B cell (primary cell): ENCODE results near the gene PDE10A. TPM values are rescaled to one million over a fixed set of nuclear protein-coding genes. Genes with fewer than 3 reads are reported as not detected.

Experiments used
- ATAC-seq: fragments of 200-7000 bp; cut with Tn5 transposase; one replicate; pipeline ENCODE4 v1.10.0; 2021; ENCODE audit warnings: low read depth, mild to moderate bottlenecking, moderate number of reproducible peaks, moderate library complexity
- CTCF ChIA-PET: fragments of 350-600 bp; sonication (Branson Sonifier 250); formaldehyde crosslinking; loops from one replicate; lab custom pipeline; 2021; ENCODE audit warnings: antibody characterized with exemption, inconsistent platforms; lab: Charles Lee
- POLR2A ChIA-PET: fragments of 350-600 bp; sonication (Branson Sonifier 250); formaldehyde crosslinking; loops from one replicate; lab custom pipeline; 2021; ENCODE audit warnings: antibody characterized with exemption; lab: Charles Lee
- DNase-seq: peaks from one replicate; pipeline ENCODE4 v3.0.0; 2013
- H2AFZ ChIP-seq: 2 replicates; pipeline ENCODE4 v1.6.1; 2012; ENCODE audit warnings: mild to moderate bottlenecking, low read depth, low read length; ENCODE audit not compliant: insufficient read depth, poor library complexity, severe bottlenecking
- H3K27ac ChIP-seq, 2 donors: 1 replicate in 1 of 2; 2 replicates in 1 of 2; pipeline ENCODE4 v1.5.1; 2012 to 2013; ENCODE audit warnings: low read length in 2 of 2, mild to moderate bottlenecking in 2 of 2, moderate library complexity in 1 of 2
- H3K27me3 ChIP-seq, 4 experiments: fragments of 200-600 bp in 1 of 4; sonication (generic) in 1 of 4; replicated peaks in 1 of 4; 1 replicate in 2 of 4; 2 replicates in 2 of 4; pipeline versions ENCODE4 v1.6.1 to v1.7.0; 2013 to 2016; ENCODE audit warnings: low read length in 3 of 4, mild to moderate bottlenecking in 2 of 4, mixed read lengths in 1 of 4, moderate library complexity in 1 of 4; ENCODE audit not compliant: insufficient read depth in 4 of 4, control insufficient read depth in 3 of 4; ENCODE audit errors: control extremely low read depth in 1 of 4
- H3K36me3 ChIP-seq, 2 experiments: replicated peaks in 1 of 2; 1 replicate in 1 of 2; 2 replicates in 1 of 2; pipeline versions ENCODE4 v1.6.1 to v1.7.1; 2013; ENCODE audit warnings: low read length in 1 of 2; ENCODE audit not compliant: insufficient read depth in 2 of 2, control insufficient read depth in 1 of 2; ENCODE audit errors: control extremely low read depth in 1 of 2, extremely low read depth in 1 of 2
- H3K4me1 ChIP-seq, 2 donors: fragments of 200-600 bp in 1 of 2; sonication (generic) in 1 of 2; 1 replicate in 1 of 2; 2 replicates in 1 of 2; pipeline versions ENCODE4 v1.5.1 to v1.6.1; 2013 to 2017; ENCODE audit warnings: low read length in 2 of 2; ENCODE audit not compliant: control insufficient read depth in 2 of 2, insufficient read depth in 2 of 2
- H3K4me2 ChIP-seq: replicated peaks from 2 replicates; pipeline ENCODE3; 2012; ENCODE audit warnings: mild to moderate bottlenecking, low read depth, low read length; ENCODE audit not compliant: poor library complexity, severe bottlenecking
- H3K4me3 ChIP-seq, 5 experiments: fragments of 200-600 bp in 1 of 5; sonication (generic) in 1 of 5; 1 replicate in 3 of 5; 2 replicates in 2 of 5; pipeline versions ENCODE4 v1.5.1 to v1.7.0; 2011 to 2016; ENCODE audit warnings: low read length in 4 of 5, mild to moderate bottlenecking in 4 of 5, low read depth in 2 of 5, control low read depth in 1 of 5, moderate library complexity in 1 of 5; ENCODE audit not compliant: insufficient read depth in 1 of 5; ENCODE audit errors: control extremely low read depth in 1 of 5, extremely low read depth in 1 of 5
- H3K79me2 ChIP-seq: fragments of 200-600 bp; sonication (generic); one replicate; pipeline ENCODE4 v1.6.0; 2016; ENCODE audit warnings: low read length; ENCODE audit not compliant: control insufficient read depth, insufficient read depth
- H3K9ac ChIP-seq: fragments of 200-600 bp; sonication (generic); 2 replicates; pipeline ENCODE4 v1.6.1; 2017; ENCODE audit warnings: mild to moderate bottlenecking, low read length, moderate library complexity
- H3K9me3 ChIP-seq, 3 donors: one replicate each; pipeline versions ENCODE4 v1.6.1 to v1.7.1; 2013; ENCODE audit warnings: low read length in 2 of 3; ENCODE audit not compliant: control insufficient read depth in 2 of 3, insufficient read depth in 1 of 3; ENCODE audit errors: control extremely low read depth in 1 of 3
- H4K20me1 ChIP-seq: 2 replicates; pipeline ENCODE4 v1.6.0; 2012; ENCODE audit warnings: mild to moderate bottlenecking, low read length; ENCODE audit not compliant: insufficient read depth, control insufficient read depth, poor library complexity, severe bottlenecking
- H3K27ac Mint-ChIP-seq: one replicate; pipeline ENCODE4 v1.8.0; 2021; ENCODE audit warnings: mixed read lengths
- H3K27me3 Mint-ChIP-seq: one replicate; pipeline ENCODE4 v1.8.0; 2021; ENCODE audit warnings: mixed read lengths
- H3K4me1 Mint-ChIP-seq: one replicate; pipeline ENCODE4 v1.8.0; 2021; ENCODE audit warnings: mixed read lengths
- H3K4me3 Mint-ChIP-seq: one replicate; pipeline ENCODE4 v1.8.0; 2021; ENCODE audit warnings: mixed read lengths
- H3K9me3 Mint-ChIP-seq: one replicate; pipeline ENCODE4 v1.8.0; 2022; ENCODE audit warnings: mixed read lengths; ENCODE audit not compliant: insufficient read depth
- EZH2 ChIP-seq: IDR thresholded peaks from 2 replicates; pipeline ENCODE4 v1.6.1; 2012; ENCODE audit warnings: borderline replicate concordance, low read depth, mild to moderate bottlenecking, moderate library complexity, low read length; ENCODE audit not compliant: insufficient read depth, poor library complexity, severe bottlenecking
- WGBS: methylation state at CpG from one replicate; pipeline ENCODE4 v1.1.5; 2013; ENCODE audit warnings: missing lambda C conversion rate; ENCODE audit not compliant: insufficient coverage; 5-methylcytosine and 5-hydroxymethylcytosine counted together
- intact Hi-C: fragments of 100-400 bp; cut with micrococcal nuclease; formaldehyde crosslinking; loops from one replicate; pipeline ENCODE4 v1.10.0; 2022
- polyA plus RNA-seq: library from polyadenylated mRNA; depleted of rRNA; stranded (reverse); fragments of >200 nt; gene quantifications from 2 replicates; pipeline ENCODE4 v1.2.3, GENCODE V29; 2012
- total RNA-seq, 2 donors: library from RNA; stranded (reverse); fragments of 120-200 nt in 1 of 2; gene quantifications; 1 replicate in 1 of 2; 2 replicates in 1 of 2; pipeline versions ENCODE4 v1.2.3 to v1.2.4, GENCODE V29; 2013 to 2022
- TF ChIP-seq, protein P1 (sequence below): fragments of 200-600 bp; IDR thresholded peaks from one replicate; pipeline ENCODE4 v1.8.0; 2022; ENCODE audit warnings: antibody characterized with exemption, mild to moderate bottlenecking

The PDE10A gene
- total and polyA plus RNA-seq, 2 donors (not counting 1 experiment from before 2014, with no cell fraction given): not detected

DNA sequence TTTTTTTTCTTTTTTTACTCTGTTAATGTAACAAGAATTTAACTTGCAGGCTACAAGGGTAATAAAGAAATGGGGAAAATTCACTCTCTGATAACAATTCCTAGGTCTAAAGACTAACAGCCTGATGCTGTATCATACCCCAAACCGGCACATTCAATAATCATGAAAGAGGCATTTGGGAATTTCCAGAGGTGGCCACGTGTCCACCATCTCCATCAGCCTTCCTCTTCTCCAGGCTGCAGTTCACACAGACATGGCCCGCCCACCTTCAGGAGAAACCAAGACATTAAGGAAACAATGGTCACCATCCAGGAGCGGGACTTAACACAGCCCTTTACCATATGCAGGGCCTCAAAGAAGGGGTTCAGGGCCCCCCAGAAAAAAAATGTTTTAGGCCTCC, 44.8 kb downstream of the PDE10A start:
- H2AFZ ChIP-seq: no peak overlapping the region
- no peak overlapping the region for H3K4me2 ChIP-seq
- Mint-ChIP-seq H3K9me3 (no peaks in the 10 kb centered on the region), H3K27ac (no peak overlapping the region), H3K4me1 (no peaks in the 10 kb centered on the region), H3K27me3 (no peaks in the 10 kb centered on the region), H3K4me3 (no peak overlapping the region)
- WGBS: 85% methylated on average over 4 of the region's 4 CpGs
- H4K20me1 ChIP-seq: no peaks in the 10 kb centered on the region
- DNase-seq (no peak), ATAC-seq (no peak)
- CTCF ChIA-PET: no interaction called here
- no peaks in the 10 kb centered on the region for H3K36me3 ChIP-seq
- H3K79me2 ChIP-seq: no peaks in the 10 kb centered on the region
- H3K27ac ChIP-seq: no peak overlapping the region
- no peak for TF ChIP-seq EZH2
- TF ChIP-seq, protein P1, sequence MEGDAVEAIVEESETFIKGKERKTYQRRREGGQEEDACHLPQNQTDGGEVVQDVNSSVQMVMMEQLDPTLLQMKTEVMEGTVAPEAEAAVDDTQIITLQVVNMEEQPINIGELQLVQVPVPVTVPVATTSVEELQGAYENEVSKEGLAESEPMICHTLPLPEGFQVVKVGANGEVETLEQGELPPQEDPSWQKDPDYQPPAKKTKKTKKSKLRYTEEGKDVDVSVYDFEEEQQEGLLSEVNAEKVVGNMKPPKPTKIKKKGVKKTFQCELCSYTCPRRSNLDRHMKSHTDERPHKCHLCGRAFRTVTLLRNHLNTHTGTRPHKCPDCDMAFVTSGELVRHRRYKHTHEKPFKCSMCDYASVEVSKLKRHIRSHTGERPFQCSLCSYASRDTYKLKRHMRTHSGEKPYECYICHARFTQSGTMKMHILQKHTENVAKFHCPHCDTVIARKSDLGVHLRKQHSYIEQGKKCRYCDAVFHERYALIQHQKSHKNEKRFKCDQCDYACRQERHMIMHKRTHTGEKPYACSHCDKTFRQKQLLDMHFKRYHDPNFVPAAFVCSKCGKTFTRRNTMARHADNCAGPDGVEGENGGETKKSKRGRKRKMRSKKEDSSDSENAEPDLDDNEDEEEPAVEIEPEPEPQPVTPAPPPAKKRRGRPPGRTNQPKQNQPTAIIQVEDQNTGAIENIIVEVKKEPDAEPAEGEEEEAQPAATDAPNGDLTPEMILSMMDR: no peak
- peaks cover 0 to 7% (median 0%) of the 10 kb centered on the region in 3 donors for H3K9me3 ChIP-seq
- H3K4me3 ChIP-seq: no peak overlapping the region
- intact Hi-C loops: no loop called here
- no peaks in the 10 kb centered on the region for H3K4me1 ChIP-seq
- H3K27me3 ChIP-seq: no peaks in the 10 kb centered on the region
- H3K9ac ChIP-seq: no peak overlapping the region
- POLR2A ChIA-PET: no interaction called here

- H3K27me3 Mint-ChIP-seq: no peaks in the 10 kb centered on the region
- H3K9me3 Mint-ChIP-seq: no peaks in the 10 kb centered on the region
- 84% methylated on average over 4 of the region's 7 CpGs for WGBS
- H3K27ac ChIP-seq: no peak overlapping the region
- peaks cover 0 to 3% (median 0%) of the 10 kb centered on the region in 3 donors for H3K9me3 ChIP-seq
- POLR2A ChIA-PET: no interaction called here
- no peaks in the 10 kb centered on the region for H3K4me1 ChIP-seq
- H3K4me1 Mint-ChIP-seq: no peaks in the 10 kb centered on the region
- ATAC-seq (no peak), DNase-seq (no peak)
- H3K27ac Mint-ChIP-seq: no peak overlapping the region
- CTCF ChIA-PET: no interaction called here
- TF ChIP-seq, protein P1: no peak
- no peak for TF ChIP-seq EZH2
- intact Hi-C loops: no loop called here
- H3K4me3 ChIP-seq: no peak overlapping the region
- no peaks in the 10 kb centered on the region for H3K36me3 ChIP-seq
- no peaks in the 10 kb centered on the region for H4K20me1 ChIP-seq
- no peak overlapping the region for H3K9ac ChIP-seq
- no peak overlapping the region for H2AFZ ChIP-seq
- H3K27me3 ChIP-seq: no peaks in the 10 kb centered on the region
- no peak overlapping the region for H3K4me2 ChIP-seq
- no peaks in the 10 kb centered on the region for H3K79me2 ChIP-seq
- H3K4me3 Mint-ChIP-seq: no peak overlapping the region
These were observed 45.5 kb downstream of the PDE10A start for GRCh38 chr6:165617528-165617927.
